GM12878 (cell line): Measurements from ENCODE around the gene ZSCAN32. TPM values are rescaled to one million over a fixed set of nuclear protein-coding genes. Genes with fewer than 3 reads are reported as not detected.

Experiments used
- ATAC-seq: fragments of 200-7000 bp; cut with Tn5 transposase; 3 replicates; pipeline ENCODE4 v1.9.1; 2020; ENCODE audit warnings: mild to moderate bottlenecking, moderate library complexity
- BruUV-seq: library from RNA; stranded (reverse); fragments of 400-500 nt; replicated peaks from 2 replicates; lab custom pipeline; 2021; lab: Mats Ljungman, UMichigan
- CTCF ChIA-PET: fragments of 300-600 bp; sonication (Branson Sonifier 250); formaldehyde crosslinking; extraction: SDS; loops from one replicate; lab custom pipeline; 2021; ENCODE audit warnings: inconsistent platforms; lab: Yijun Ruan, JAX
- POLR2A ChIA-PET: fragments of 350-600 bp; formaldehyde crosslinking; extraction: SDS; loops from one replicate; lab custom pipeline; 2021; ENCODE audit warnings: inconsistent platforms; lab: Charles Lee
- RAD21 ChIA-PET: fragments of 300-600 bp; sonication (Branson Sonifier 250); formaldehyde crosslinking; loops from one replicate; lab custom pipeline; 2023; ENCODE audit warnings: antibody characterized with exemption; ENCODE audit not compliant: unreplicated experiment; lab: Charles Lee
- SMC1A ChIA-PET: fragments of 300-600 bp; sonication (Branson Sonifier 250); formaldehyde crosslinking; loops from one replicate; lab custom pipeline; 2023; ENCODE audit not compliant: unreplicated experiment, uncharacterized antibody; lab: Charles Lee
- DNase-seq: peaks from one replicate; pipeline ENCODE4 v3.0.0-alpha.2; 2011; ENCODE audit warnings: low read depth, low spot score
- FAIRE-seq: peaks from 3 replicates; lab custom pipeline; 2011; peaks lifted over from hg19 to GRCh38; lab: Jason Lieb, UNC
- H2AFZ ChIP-seq: 2 replicates; pipeline ENCODE4 v1.6.0; 2011; ENCODE audit warnings: low read depth, low read length, control low read depth; ENCODE audit not compliant: control insufficient read depth
- H3K27ac ChIP-seq: 2 replicates; pipeline ENCODE4 v1.5.1; 2011; ENCODE audit warnings: control low read depth; ENCODE audit not compliant: control insufficient read depth, insufficient read depth
- H3K27me3 ChIP-seq, 2 experiments: replicated peaks in 1 of 2; 2 replicates each; pipeline versions ENCODE4 v1.6.0 to v1.6.1; 2011; ENCODE audit warnings: low read length in 1 of 2; ENCODE audit not compliant: control insufficient read depth in 2 of 2, insufficient read depth in 2 of 2
- H3K36me3 ChIP-seq, 2 experiments: 2 replicates each; pipeline ENCODE4 v1.5.1; 2011; ENCODE audit warnings: low read length in 1 of 2; ENCODE audit not compliant: control insufficient read depth in 2 of 2, insufficient read depth in 2 of 2
- H3K4me1 ChIP-seq: 2 replicates; pipeline ENCODE4 v1.6.1; 2011; ENCODE audit warnings: mild to moderate bottlenecking, low read length, moderate library complexity, mixed read lengths; ENCODE audit not compliant: control insufficient read depth, insufficient read depth
- H3K4me2 ChIP-seq: 2 replicates; pipeline ENCODE4 v1.6.0; 2011; ENCODE audit warnings: control low read depth; ENCODE audit not compliant: control insufficient read depth, insufficient read depth
- H3K4me3 ChIP-seq: fragments of 200-600 bp; sonication (generic); 2 replicates; pipeline ENCODE4 v1.5.1; 2016
- H3K79me2 ChIP-seq: 2 replicates; pipeline ENCODE4 v1.6.0; 2011; ENCODE audit warnings: low read length; ENCODE audit not compliant: control insufficient read depth, insufficient read depth
- H3K9ac ChIP-seq: 2 replicates; pipeline ENCODE4 v1.8.0; 2011; ENCODE audit warnings: low read length, control low read depth, mixed read lengths; ENCODE audit not compliant: control insufficient read depth, insufficient read depth
- H3K9me3 ChIP-seq: replicated peaks from 3 replicates; pipeline ENCODE4 v1.5.1; 2011; ENCODE audit warnings: mild to moderate bottlenecking, low read length; ENCODE audit not compliant: control insufficient read depth, insufficient read depth
- H4K20me1 ChIP-seq: 2 replicates; pipeline ENCODE4 v1.6.0; 2011; ENCODE audit not compliant: control insufficient read depth, insufficient read depth
- BCLAF1 ChIP-seq: fragments of 450-650 bp; IDR thresholded peaks from 2 replicates; pipeline ENCODE4 v1.6.1; 2017; ENCODE audit warnings: antibody characterized with exemption, mild to moderate bottlenecking, moderate library complexity
- CHD4 ChIP-seq: fragments of 200-600 bp; sonication (generic); IDR thresholded peaks from 2 replicates; pipeline ENCODE4 v1.6.1; 2016; ENCODE audit warnings: mild to moderate bottlenecking
- CTCF ChIP-seq, 3 experiments: IDR thresholded peaks in 2 of 3; conservative IDR thresholded peaks in 1 of 3; 2 replicates each; pipeline ENCODE4 v1.5.1; 2011; ENCODE audit warnings: low read depth in 3 of 3, low read length in 3 of 3, mild to moderate bottlenecking in 3 of 3, control low read depth in 2 of 3, moderate library complexity in 2 of 3, inconsistent platforms in 1 of 3, mixed read lengths in 1 of 3; ENCODE audit not compliant: control insufficient read depth in 2 of 3, insufficient read depth in 1 of 3; ENCODE audit errors: extremely low read depth in 1 of 3
- EP300 ChIP-seq, 2 experiments: fragments of 150-350 bp in 1 of 2; IDR thresholded peaks; 2 replicates each; pipeline ENCODE4 v1.6.1; 2011 to 2012; ENCODE audit warnings: low read depth in 2 of 2, low read length in 2 of 2, borderline replicate concordance in 1 of 2, improper control_type of control experiment in 1 of 2, inconsistent platforms in 1 of 2; ENCODE audit not compliant: control insufficient read depth in 1 of 2
- GATAD2B ChIP-seq: fragments of 450-650 bp; conservative IDR thresholded peaks from 2 replicates; pipeline ENCODE4 v1.6.1; 2017; ENCODE audit warnings: low read depth, mild to moderate bottlenecking, moderate library complexity
- KAT2A ChIP-seq: conservative IDR thresholded peaks from 2 replicates; pipeline ENCODE4 v1.6.1; 2011; ENCODE audit warnings: low read depth, low read length; ENCODE audit not compliant: control insufficient read depth
- NFIC ChIP-seq: IDR thresholded peaks from 2 replicates; pipeline ENCODE4 v1.6.1; 2012; ENCODE audit warnings: low read depth, mild to moderate bottlenecking, inconsistent platforms, low read length, moderate library complexity
- NR2F1 ChIP-seq: fragments of 450-650 bp; conservative IDR thresholded peaks from 2 replicates; pipeline ENCODE4 v1.6.1; 2017; ENCODE audit warnings: mild to moderate bottlenecking
- PML ChIP-seq: IDR thresholded peaks from 2 replicates; pipeline ENCODE4 v1.6.1; 2012; ENCODE audit warnings: low read length, inconsistent platforms
- POLR2AphosphoS5 ChIP-seq: IDR thresholded peaks from 2 replicates; pipeline ENCODE4 v1.6.1; 2011; ENCODE audit warnings: mild to moderate bottlenecking, low read length, inconsistent platforms
- ZBTB33 ChIP-seq: fragments of 450-650 bp; IDR thresholded peaks from 2 replicates; pipeline ENCODE4 v1.6.1; 2017; ENCODE audit warnings: mild to moderate bottlenecking
- ZBTB40 ChIP-seq: fragments of 450-650 bp; IDR thresholded peaks from 2 replicates; pipeline ENCODE4 v1.6.1; 2016; ENCODE audit warnings: mild to moderate bottlenecking, moderate library complexity, borderline replicate concordance
- WGBS: methylation state at CpG from one replicate; pipeline ENCODE4 v1.1.6; 2016; ENCODE audit warnings: low lambda C conversion rate; ENCODE audit not compliant: insufficient replicate concordance, insufficient coverage; ENCODE audit errors: missing lambda C conversion rate; 5-methylcytosine and 5-hydroxymethylcytosine counted together
- in situ Hi-C: fragments of 300-500 bp; cut with MboI; formaldehyde crosslinking; loops from 9 replicates; pipeline ENCODE4 v1.14.3; 2018; ENCODE audit warnings: mixed read lengths
- intact Hi-C: fragments of 100-400 bp; cut with micrococcal nuclease; formaldehyde crosslinking; loops from one replicate; pipeline ENCODE4 v1.14.2; 2022; ENCODE audit not compliant: unreplicated experiment
- polyA plus RNA-seq, 11 experiments: library from polyadenylated mRNA; depleted of rRNA in 4 of 11; unstranded in 6 of 11; stranded (reverse) in 5 of 11; fragments of >200 nt; fragmentation: Nextera tagmentation in 4 of 11; fragmentation: Illumina TruSeq in 1 of 11; extraction: Ambion mirVana in 4 of 11; extraction: Trizol in 1 of 11; gene quantifications; 1 replicate in 1 of 11; 2 replicates in 10 of 11; pipeline versions ENCODE4 v1.2.1 to v1.2.3, GENCODE V29; 2011 to 2016; ENCODE audit warnings: inconsistent platforms in 2 of 11, missing spikeins in 2 of 11, low read depth in 1 of 11
- total RNA-seq, 4 experiments: library from RNA; depleted of rRNA in 3 of 4; stranded (reverse); fragments of >200 nt in 3 of 4; fragmentation: Illumina TruSeq in 1 of 4; extraction: Trizol in 1 of 4; gene quantifications; 2 replicates each; pipeline versions ENCODE4 v1.2.1 to v1.2.3, GENCODE V29; 2013 to 2021

Gene ZSCAN32
- total and polyA plus RNA-seq, 10 of the 15 experiments (the other 5 are each of a cell fraction or from before 2014, with no cell fraction given), result 9.6 to 23.8 (median 15.5) TPM

GRCh38 chr16:3348547-3349167 lies 52.1 kb downstream of the ZSCAN32 start:
- WGBS, result 6% methylated on average over 4 of the region's 4 CpGs
- no peak overlapping the region for H3K9ac ChIP-seq
- in situ Hi-C loops (no loop called here), intact Hi-C loops (no loop called here)
- peak; percentile 77 for ATAC-seq
- DNase-seq, result peak; percentile 24
- POLR2A ChIA-PET, result no interaction called here
- H3K9me3 ChIP-seq, result no peaks in the 10 kb centered on the region
- BruUV-seq, result no TSS peak
- RAD21 ChIA-PET, result no interaction called here
- no peaks in the 10 kb centered on the region for H3K36me3 ChIP-seq
- FAIRE-seq, result no peak
- 0 out of 2 replicates have a peak, but pooled peaks cover 3% of the 10 kb centered on the region for H3K4me1 ChIP-seq
- CTCF ChIA-PET, result no interaction called here
- no peaks in the 10 kb centered on the region for H3K79me2 ChIP-seq
- H4K20me1 ChIP-seq, result no peaks in the 10 kb centered on the region
- no peak overlapping the region; the same call in 1 of the 2 replicates for H2AFZ ChIP-seq
- H3K4me2 ChIP-seq, result no peak overlapping the region
- H3K27me3 ChIP-seq, result no peaks in the 10 kb centered on the region
- no peak overlapping the region for H3K27ac ChIP-seq
- H3K4me3 ChIP-seq, result no peak overlapping the region
- SMC1A ChIA-PET, result no interaction called here
- TF ChIP-seq NR2F1 (peak; percentile 89), GATAD2B (no peak), EP300 (IDR thresholded peaks at IDR 0.05; ENCODE audit: borderline replicate concordance in 1 of 2, control insufficient read depth in 1 of 2, low read depth in 2 of 2, low read length in 2 of 2) (no peak), PML (no peak), ZBTB40 (no peak), CHD4 (no peak), CTCF (IDR thresholded peaks at IDR 0.05 in 2 of 3, conservative IDR thresholded peaks at IDR 0.05 in 1 of 3; ENCODE audit: control insufficient read depth in 2 of 3, extremely low read depth in 1 of 3, insufficient read depth in 1 of 3, low read depth in 3 of 3, low read length in 3 of 3) (no peak), ZBTB33 (no peak), KAT2A (no peak), POLR2AphosphoS5 (no peak), NFIC (no peak), BCLAF1 (no peak)
